Anterior cingulate cortex (tissue), 58 donors: Measurements from ENCODE around the gene PEX12.
"Not testable (repeated sequence)": the region's sequence is repeated elsewhere in the genome, so short reads cannot be mapped to it uniquely, and the experiment has no call there.

ENCODE experiments used
- DNase-seq, 58 donors: peaks; one replicate each; lab custom pipeline; 2025; lab: John Stamatoyannopoulos, UW

The PEX12 gene

GRCh38 chr17:35584061-35584460 lies 5.7 kb upstream of the PEX12 start:
- no peak for DNase-seq

- DNase-seq: no peak
Measured at GRCh38 chr17:35578929-35579432, 610 bp upstream of the PEX12 start.

DNA sequence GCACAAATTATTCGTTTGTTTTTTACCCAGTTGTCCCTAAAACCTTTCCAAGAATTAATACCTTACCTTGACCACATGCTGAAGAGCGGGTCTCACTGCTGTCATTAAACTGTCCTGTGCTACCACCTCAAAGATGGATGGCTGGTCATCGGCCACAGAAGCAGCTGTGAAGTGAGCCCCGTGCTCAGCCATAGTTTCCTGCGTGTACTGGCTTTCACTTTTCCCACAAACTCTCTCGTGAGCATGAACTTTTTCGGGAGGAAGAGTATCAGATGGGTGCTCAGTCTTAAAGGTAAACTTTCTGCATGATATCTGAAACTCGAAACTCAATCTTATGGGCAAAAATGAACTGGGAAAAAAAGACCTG lies 558 bp downstream of the PEX12 start:
- peak in 2 of 58 donors; percentile 5 to 35 for DNase-seq

- no peak for DNase-seq
Measured at GRCh38 chr17:35575759-35576158, 2.6 kb downstream of the PEX12 start.

DNA sequence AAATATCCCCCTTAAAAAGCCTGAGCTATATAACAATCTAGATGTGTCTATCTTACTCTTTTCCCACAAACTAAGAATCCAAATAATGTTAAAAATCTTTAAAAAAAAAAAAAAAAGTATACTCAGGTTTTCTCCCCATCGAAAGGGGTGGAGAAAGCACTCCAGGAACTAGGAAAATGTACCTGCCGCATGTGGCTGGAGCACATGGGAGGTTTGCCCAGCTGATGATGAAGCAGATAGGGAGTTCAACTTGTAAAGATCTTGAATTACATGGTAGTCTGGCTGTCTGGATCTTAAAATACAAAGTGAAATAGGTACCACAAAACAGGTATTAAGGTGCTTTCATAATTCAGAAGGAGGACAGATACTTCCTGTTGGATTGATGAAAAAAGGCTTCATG lies 9.0 kb downstream of the PEX12 start:
- no peak for DNase-seq

GRCh38 chr17:35568561-35568960 lies 9.8 kb downstream of the PEX12 start:
- DNase-seq: no peak

DNA sequence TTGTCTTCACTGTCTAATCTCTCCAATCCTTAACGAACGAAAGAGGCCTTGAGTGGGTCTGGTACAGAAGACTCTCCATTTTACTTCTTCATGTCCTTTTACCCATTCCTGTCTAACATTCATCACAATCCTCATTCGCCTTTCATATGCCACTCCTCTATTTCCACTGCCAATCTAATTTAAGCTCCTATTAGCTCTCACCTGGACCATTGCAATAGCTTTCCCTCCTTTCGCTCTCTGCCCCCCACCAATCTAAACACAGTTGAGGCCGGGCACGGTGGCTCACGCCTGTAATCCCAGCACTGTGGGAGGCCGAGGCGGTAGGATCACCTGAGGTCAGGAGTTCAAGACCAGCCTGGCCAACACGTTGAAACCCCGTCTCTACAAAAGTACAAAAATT lies 11.4 kb downstream of the PEX12 start:
- peak in 1 of 58 donors; percentile 1 for DNase-seq

- not testable (repeated sequence) for DNase-seq
Measured at GRCh38 chr17:35563181-35563580, 15.2 kb downstream of the PEX12 start.

GRCh38 chr17:35560703-35561102 lies 17.7 kb downstream of the PEX12 start, which contains the start of gene SLFN14:
Gene SLFN14, minus strand, starts transcription at chr17:35560819. Its CDS starts 2,757 bp downstream, at chr17:35558062.
- no peak for DNase-seq

DNA sequence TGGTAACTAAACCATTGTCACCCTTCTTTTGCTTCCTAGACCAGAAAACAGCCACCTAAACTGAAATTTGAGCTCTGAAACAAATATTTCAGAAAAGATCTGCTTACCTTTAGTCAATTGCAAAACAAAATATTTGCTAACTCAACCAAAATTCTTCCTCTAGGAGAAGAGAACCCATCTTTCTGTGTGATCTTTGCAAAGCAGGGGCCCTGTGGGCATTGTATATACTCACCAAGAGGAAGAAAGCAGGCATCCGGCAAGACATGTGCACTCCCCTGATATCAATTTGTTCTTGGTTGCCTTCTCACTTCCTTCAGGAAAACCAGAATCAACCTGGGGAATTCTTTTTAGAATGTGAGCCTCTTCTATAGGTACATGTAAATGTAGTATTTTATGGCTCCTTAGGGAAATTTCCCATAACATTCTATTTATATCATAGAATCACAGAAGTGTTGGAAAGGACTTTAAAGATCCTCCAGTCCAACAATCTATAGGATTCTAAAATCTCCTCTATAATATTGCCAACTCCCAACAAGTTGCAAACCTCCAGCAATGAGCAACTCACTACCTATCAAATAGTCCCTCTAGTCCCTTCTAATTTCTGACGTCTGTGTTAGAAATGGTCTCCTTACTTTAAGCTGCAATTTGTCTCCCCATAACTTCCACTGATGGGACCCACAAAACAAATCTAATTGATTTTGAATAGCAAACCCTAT lies 18.7 kb downstream of the PEX12 start:
- no peak for DNase-seq

GRCh38 chr17:35557353-35557752 lies 21.0 kb downstream of the PEX12 start:
- no peak for DNase-seq

- DNase-seq: no peak
Measured at GRCh38 chr17:35555691-35556090, 22.7 kb downstream of the PEX12 start.

GRCh38 chr17:35554668-35555067 lies 23.7 kb downstream of the PEX12 start:
- DNase-seq: no peak

DNA sequence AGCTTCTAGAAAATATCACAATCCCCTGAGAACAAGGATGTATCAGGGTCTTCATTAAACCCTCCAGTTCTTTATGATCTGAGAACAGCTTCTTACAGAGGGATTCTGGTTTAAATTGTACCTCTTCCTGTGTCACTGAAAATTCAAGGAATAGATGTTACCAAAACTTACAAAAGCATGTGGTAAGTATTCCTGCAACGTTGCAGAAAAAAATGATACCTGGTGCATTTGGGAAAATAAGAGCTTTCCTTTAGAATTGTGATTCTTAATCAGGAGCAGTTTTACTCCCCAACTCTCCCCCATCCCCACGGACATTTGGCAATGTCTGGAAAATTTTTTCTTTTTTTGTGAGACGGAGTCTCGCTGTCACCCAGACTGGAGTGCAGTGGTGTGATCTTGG lies 25.1 kb downstream of the PEX12 start:
- no peak for DNase-seq

GRCh38 chr17:35548978-35549377 lies 29.4 kb downstream of the PEX12 start:
- DNase-seq: no peak

- DNase-seq: peak in 7 of 58 donors; percentile 2 to 18 (median 6)
Measured at GRCh38 chr17:35548208-35548810, 30.1 kb downstream of the PEX12 start.

DNA sequence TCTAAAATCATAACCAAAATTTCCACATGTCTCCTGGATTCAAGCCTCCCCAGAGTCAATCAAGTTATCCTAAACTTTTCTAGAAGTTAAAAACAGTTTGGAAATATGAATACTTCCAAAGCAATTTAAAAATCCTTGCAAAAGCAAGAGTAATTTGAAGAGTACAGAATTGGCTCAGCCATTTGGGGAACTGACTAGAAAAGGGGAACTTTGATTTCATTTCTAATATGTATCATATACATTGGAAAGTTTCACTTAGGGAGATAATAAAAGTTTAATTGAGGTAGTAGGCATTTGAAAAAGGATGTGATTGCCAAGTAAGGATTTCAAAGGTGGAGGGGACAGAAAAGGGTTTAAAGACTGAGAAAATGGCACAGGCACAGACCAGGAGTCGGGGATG lies 31.9 kb downstream of the PEX12 start:
- no peak for DNase-seq

GRCh38 chr17:35545150-35545549 lies 33.2 kb downstream of the PEX12 start:
- no peak for DNase-seq

DNA sequence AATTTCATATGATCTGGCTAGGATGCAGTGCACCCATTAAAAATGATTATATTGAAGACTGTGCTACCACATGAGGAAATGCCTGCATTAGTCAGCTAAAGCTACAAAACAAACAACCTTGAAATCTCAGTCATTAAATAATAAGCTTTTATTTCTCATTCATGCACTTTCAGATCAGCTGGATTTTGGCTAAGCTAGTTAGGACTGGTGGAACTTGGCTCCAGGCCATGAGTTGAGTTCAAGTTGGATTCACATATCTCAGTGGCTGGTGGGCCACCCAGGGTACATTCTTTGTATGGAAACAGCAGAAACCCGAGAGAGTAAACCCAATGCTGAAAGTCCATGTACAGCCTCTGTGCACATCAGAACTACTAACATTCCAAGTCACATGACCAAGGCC lies 34.5 kb downstream of the PEX12 start:
- no peak for DNase-seq

DNA sequence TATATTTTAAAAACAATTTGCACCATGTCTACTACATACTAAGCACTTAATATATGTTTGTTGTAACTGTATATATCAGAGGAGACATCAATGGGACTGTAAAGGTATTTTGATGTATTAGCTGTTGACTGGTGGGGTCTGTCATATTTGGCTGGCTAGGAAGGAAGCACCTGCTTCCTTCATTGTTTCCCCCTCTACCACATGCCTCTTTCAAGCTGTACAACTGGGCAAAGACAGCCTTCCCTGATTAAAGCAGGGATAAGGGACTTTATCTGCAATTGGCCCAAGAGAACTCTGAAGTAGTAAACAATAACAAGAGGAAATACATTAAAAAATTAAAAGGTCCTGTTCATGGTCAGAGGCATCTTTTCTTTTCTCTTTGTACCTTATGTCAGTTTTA lies 35.4 kb downstream of the PEX12 start:
- no peak for DNase-seq

DNA sequence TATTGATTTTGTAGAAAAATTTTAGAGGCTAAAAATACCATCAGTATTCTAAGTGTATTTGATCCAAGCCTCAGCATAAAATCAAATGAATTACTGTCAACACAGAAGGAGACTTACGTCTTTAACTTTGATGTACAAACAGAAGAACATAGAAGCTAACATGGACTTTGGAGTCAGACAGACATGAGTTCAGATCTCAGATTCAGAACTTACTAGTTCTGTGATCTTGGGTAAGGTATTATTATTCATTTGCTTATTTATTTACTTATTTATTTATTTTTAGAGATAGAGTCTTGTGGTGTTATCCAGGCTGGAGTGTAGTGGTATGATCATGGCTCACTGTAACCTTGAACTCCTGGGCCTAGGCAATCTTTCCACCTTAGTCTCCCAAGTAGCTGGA lies 36.9 kb downstream of the PEX12 start:
- DNase-seq: no peak
